ENCODE measurements around the gene LRRC41.
"Not testable (repeated sequence)": the region's sequence is repeated elsewhere in the genome, so short reads cannot be mapped to it uniquely, and the experiment has no call there.

LRRC41 gene

GRCh38 chr1:46322191-46322590 is 18.8 kb upstream of the LRRC41 start:
- not testable (repeated sequence) for DNase-seq (ENCODE audit: low spot score)

- DNase-seq (ENCODE audit: low spot score), result not testable (repeated sequence)
Observed at GRCh38 chr1:46319960-46320914, 16.8 kb upstream of the LRRC41 start.

GRCh38 chr1:46319301-46319700 is 15.9 kb upstream of the LRRC41 start:
- DNase-seq (ENCODE audit: low spot score), result not testable (repeated sequence)

GRCh38 chr1:46317323-46317722 is 13.9 kb upstream of the LRRC41 start:
- DNase-seq (ENCODE audit: low spot score), result no peak

- no peak for DNase-seq (ENCODE audit: low spot score)
Observed at GRCh38 chr1:46315669-46316403, 12.4 kb upstream of the LRRC41 start.

GRCh38 chr1:46310321-46310720 is 6.9 kb upstream of the LRRC41 start:
- DNase-seq (ENCODE audit: low spot score), result no peak

- DNase-seq (ENCODE audit: low spot score), result no peak
Observed at GRCh38 chr1:46309401-46310159, 6.2 kb upstream of the LRRC41 start.

GRCh38 chr1:46306159-46306530 is 2.7 kb upstream of the LRRC41 start:
- DNase-seq (ENCODE audit: low spot score), result no peak

GRCh38 chr1:46303872-46304326 is 483 bp upstream of the LRRC41 start:
- DNase-seq (ENCODE audit: low spot score), result no peak

- DNase-seq (ENCODE audit: low spot score), result no peak
Observed at GRCh38 chr1:46302641-46303037, 777 bp downstream of the LRRC41 start.

- peak; percentile 29 for DNase-seq (ENCODE audit: low spot score)
Observed at GRCh38 chr1:46301808-46302640, 1.4 kb downstream of the LRRC41 start.

GRCh38 chr1:46301406-46301807 is 2.0 kb downstream of the LRRC41 start:
- no peak for DNase-seq (ENCODE audit: low spot score)

GRCh38 chr1:46300673-46301405 is 2.6 kb downstream of the LRRC41 start:
- DNase-seq (ENCODE audit: low spot score), result no peak

GRCh38 chr1:46298387-46298786 is 5.0 kb downstream of the LRRC41 start:
- DNase-seq (ENCODE audit: low spot score), result no peak

- no peak for DNase-seq (ENCODE audit: low spot score)
Observed at GRCh38 chr1:46295306-46295705, 8.1 kb downstream of the LRRC41 start.

GRCh38 chr1:46289976-46290375 is 13.4 kb downstream of the LRRC41 start:
- DNase-seq (ENCODE audit: low spot score), result no peak

GRCh38 chr1:46289134-46289494 is 14.3 kb downstream of the LRRC41 start:
- no peak for DNase-seq (ENCODE audit: low spot score)

- DNase-seq (ENCODE audit: low spot score), result no peak
Observed at GRCh38 chr1:46288485-46289133, 14.8 kb downstream of the LRRC41 start.

- DNase-seq (ENCODE audit: low spot score), result no peak
Observed at GRCh38 chr1:46285730-46286477, 17.5 kb downstream of the LRRC41 start.
